Measurements from ENCODE around the gene KCNK5. TPM values are rescaled to one million over a fixed set of nuclear protein-coding genes. Genes with fewer than 3 reads are reported as not detected.

Gene KCNK5
- total RNA-seq, 2 donors from 2014 or later, result 29.8 to 32.2 TPM

- Mint-ChIP-seq H3K4me1 (peaks cover 28% of the 10 kb centered on the region), H3K36me3 (ENCODE audit: low read depth) (no peaks in the 10 kb centered on the region), H3K4me3 (no peak overlapping the region), H3K27ac (no peak overlapping the region), H3K9me3 (no peaks in the 10 kb centered on the region), H3K27me3 (ENCODE audit: insufficient read depth) (no peaks in the 10 kb centered on the region)
- no peak for TF ChIP-seq CTCF (conservative IDR thresholded peaks at IDR 0.05)
- Histone ChIP-seq H3K36me3 (ENCODE audit: control insufficient read depth, insufficient read depth, low read length) (no peaks in the 10 kb centered on the region), H3K4me1 (ENCODE audit: control insufficient read depth, insufficient read depth, low read length) (peaks cover 3% of the 10 kb centered on the region), H3K27me3 (ENCODE audit: control insufficient read depth, insufficient read depth, low read length, poor library complexity, severe bottlenecking) (no peaks in the 10 kb centered on the region), H3K9me3 (ENCODE audit: control insufficient read depth, low read length) (no peaks in the 10 kb centered on the region), H3K4me3 (ENCODE audit: low read length) (no peak overlapping the region), H3K9ac (ENCODE audit: extremely low read depth, low read length, poor library complexity, severe bottlenecking) (no peak overlapping the region), H3K27ac (ENCODE audit: low read depth, low read length) (no peak overlapping the region)
- 98 to 100% methylated on average over 1 to 3 of the region's 3 CpGs for WGBS, 2 experiments (ENCODE audit: insufficient coverage in 1 of 2, insufficient read length in 1 of 2)
- no peak for DNase-seq
Measured at GRCh38 chr6:39236742-39237141, 7.5 kb upstream of the KCNK5 start.

- Mint-ChIP-seq H3K27ac (no peak overlapping the region), H3K9me3 (no peaks in the 10 kb centered on the region), H3K4me1 (peaks cover 41% of the 10 kb centered on the region), H3K36me3 (ENCODE audit: low read depth) (no peaks in the 10 kb centered on the region), H3K27me3 (ENCODE audit: insufficient read depth) (no peaks in the 10 kb centered on the region), H3K4me3 (no peak overlapping the region)
- Histone ChIP-seq H3K36me3 (ENCODE audit: control insufficient read depth, insufficient read depth, low read length) (no peaks in the 10 kb centered on the region), H3K9me3 (ENCODE audit: control insufficient read depth, low read length) (no peaks in the 10 kb centered on the region), H3K9ac (ENCODE audit: extremely low read depth, low read length, poor library complexity, severe bottlenecking) (no peak overlapping the region), H3K4me3 (ENCODE audit: low read length) (no peak overlapping the region), H3K4me1 (ENCODE audit: control insufficient read depth, insufficient read depth, low read length) (peaks cover 6% of the 10 kb centered on the region), H3K27ac (ENCODE audit: low read depth, low read length) (no peak overlapping the region), H3K27me3 (ENCODE audit: control insufficient read depth, insufficient read depth, low read length, poor library complexity, severe bottlenecking) (no peaks in the 10 kb centered on the region)
- TF ChIP-seq CTCF (conservative IDR thresholded peaks at IDR 0.05), result no peak
- DNase-seq, result no peak
- WGBS, 2 experiments (ENCODE audit: insufficient coverage in 1 of 2, insufficient read length in 1 of 2), result 76 to 98% methylated on average over 8 of the region's 8 CpGs
Measured at GRCh38 chr6:39233333-39233732, 4.1 kb upstream of the KCNK5 start.

- Histone ChIP-seq H3K9ac (ENCODE audit: extremely low read depth, low read length, poor library complexity, severe bottlenecking) (no peak overlapping the region), H3K27ac (ENCODE audit: low read depth, low read length) (peak overlapping the region; percentile 92), H3K27me3 (ENCODE audit: control insufficient read depth, insufficient read depth, low read length, poor library complexity, severe bottlenecking) (no peaks in the 10 kb centered on the region), H3K4me3 (ENCODE audit: low read length) (no peak overlapping the region), H3K36me3 (ENCODE audit: control insufficient read depth, insufficient read depth, low read length) (no peaks in the 10 kb centered on the region), H3K4me1 (ENCODE audit: control insufficient read depth, insufficient read depth, low read length) (peaks cover 6% of the 10 kb centered on the region), H3K9me3 (ENCODE audit: control insufficient read depth, low read length) (no peaks in the 10 kb centered on the region)
- WGBS, 2 experiments (ENCODE audit: insufficient coverage in 1 of 2, insufficient read length in 1 of 2), result 33 to 53% methylated on average over 3 to 7 of the region's 7 CpGs
- Mint-ChIP-seq H3K4me1 (peaks cover 56% of the 10 kb centered on the region), H3K9me3 (no peaks in the 10 kb centered on the region), H3K36me3 (ENCODE audit: low read depth) (peaks cover 3% of the 10 kb centered on the region), H3K4me3 (no peak overlapping the region), H3K27ac (peak overlapping the region; percentile 65), H3K27me3 (ENCODE audit: insufficient read depth) (peaks cover 7% of the 10 kb centered on the region)
- TF ChIP-seq CTCF (conservative IDR thresholded peaks at IDR 0.05), result no peak
- peak; percentile 73 for DNase-seq
Measured at GRCh38 chr6:39231521-39232243, 2.4 kb upstream of the KCNK5 start.
